Activated naive CD8-positive, alpha-beta T cell treated with anti-CD3 and anti-CD28 coated beads, Interleukin-2, amount 50 U/mL, for 24 hours (primary cell): ENCODE results near the gene TSPAN18.
A peak's percentile ranks its signal among the peaks of the same experiment; 100 is the strongest.

ENCODE experiments used
- ATAC-seq: fragments of 150-1000 bp; cut with Tn5 transposase; one replicate; pipeline ENCODE4 v1.10.0; 2021
- DNase-seq: peaks from one replicate; pipeline ENCODE4 v3.0.0; 2021
- H3K27ac Mint-ChIP-seq: one replicate; pipeline ENCODE4 v1.8.0; 2021; ENCODE audit warnings: mild to moderate bottlenecking, mixed read lengths
- H3K27me3 Mint-ChIP-seq: one replicate; pipeline ENCODE4 v1.8.0; 2021; ENCODE audit warnings: mixed read lengths
- H3K36me3 Mint-ChIP-seq: one replicate; pipeline ENCODE4 v1.8.0; 2021; ENCODE audit warnings: low read depth, mixed read lengths
- H3K4me1 Mint-ChIP-seq: one replicate; pipeline ENCODE4 v1.8.0; 2021; ENCODE audit warnings: mixed read lengths
- H3K4me3 Mint-ChIP-seq: one replicate; pipeline ENCODE4 v1.8.0; 2021; ENCODE audit warnings: mild to moderate bottlenecking, moderate library complexity, mixed read lengths
- H3K9me3 Mint-ChIP-seq: one replicate; pipeline ENCODE4 v1.8.0; 2021; ENCODE audit warnings: mixed read lengths

The TSPAN18 gene, protein sequence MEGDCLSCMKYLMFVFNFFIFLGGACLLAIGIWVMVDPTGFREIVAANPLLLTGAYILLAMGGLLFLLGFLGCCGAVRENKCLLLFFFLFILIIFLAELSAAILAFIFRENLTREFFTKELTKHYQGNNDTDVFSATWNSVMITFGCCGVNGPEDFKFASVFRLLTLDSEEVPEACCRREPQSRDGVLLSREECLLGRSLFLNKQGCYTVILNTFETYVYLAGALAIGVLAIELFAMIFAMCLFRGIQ

DNA sequence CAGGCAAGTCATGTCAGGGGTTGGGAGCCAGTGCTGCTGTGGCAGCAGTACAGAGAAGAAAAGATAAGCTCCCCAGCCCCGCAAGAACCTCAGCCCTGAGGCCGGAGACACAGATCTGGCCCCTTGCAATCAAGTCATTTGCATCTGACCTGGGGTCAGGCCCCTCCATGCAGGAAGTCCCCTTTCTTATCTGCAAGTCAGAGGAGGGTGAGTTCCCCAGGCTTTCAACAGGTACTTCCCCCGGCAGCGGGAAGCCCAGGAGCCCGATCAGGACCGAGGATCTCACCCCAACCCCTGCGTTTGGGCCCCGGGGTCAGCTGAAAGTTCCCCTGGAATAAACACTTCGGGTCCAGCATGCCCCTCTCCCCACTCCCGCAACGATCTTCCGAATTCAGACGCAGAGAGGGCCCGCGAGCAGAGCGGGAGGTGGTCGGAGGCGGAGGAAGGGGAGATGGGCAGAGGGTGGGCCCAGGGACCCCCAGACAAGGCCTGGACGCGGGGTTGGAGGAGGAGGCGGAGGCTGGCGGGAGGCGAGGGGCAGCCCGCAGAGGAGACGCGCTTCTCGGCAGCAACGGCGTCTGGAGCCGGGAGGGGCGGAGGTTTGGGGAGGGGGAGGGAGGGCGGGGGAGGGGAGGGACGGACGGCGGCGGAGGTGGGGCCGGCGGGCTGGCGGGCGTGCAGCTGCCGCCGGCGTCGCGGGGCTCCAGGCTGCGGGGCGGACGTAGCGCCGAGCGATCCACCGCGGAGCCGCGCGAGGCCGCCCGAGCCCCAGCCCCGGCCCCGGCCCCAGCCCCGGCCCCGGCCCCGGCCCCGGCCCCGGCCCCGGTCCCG, at the start of gene TSPAN18:
TSS of gene TSPAN18 (plus strand) at position 680 of the 831 bp plus-strand sequence. CDS start 179,455 bp downstream, outside the sequence.
- Mint-ChIP-seq H3K27ac (peak within 1 kb of the TSS; percentile 70), H3K9me3 (no peaks in the 10 kb centered on the region), H3K4me1 (peaks cover 37% of the 10 kb centered on the region), H3K27me3 (peaks cover 36% of the 10 kb centered on the region), H3K36me3 (no peaks in the 10 kb centered on the region), H3K4me3 (peak within 1 kb of the TSS; percentile 73)
- DNase-seq (peak; percentile 40), ATAC-seq (peak; percentile 46)

DNA sequence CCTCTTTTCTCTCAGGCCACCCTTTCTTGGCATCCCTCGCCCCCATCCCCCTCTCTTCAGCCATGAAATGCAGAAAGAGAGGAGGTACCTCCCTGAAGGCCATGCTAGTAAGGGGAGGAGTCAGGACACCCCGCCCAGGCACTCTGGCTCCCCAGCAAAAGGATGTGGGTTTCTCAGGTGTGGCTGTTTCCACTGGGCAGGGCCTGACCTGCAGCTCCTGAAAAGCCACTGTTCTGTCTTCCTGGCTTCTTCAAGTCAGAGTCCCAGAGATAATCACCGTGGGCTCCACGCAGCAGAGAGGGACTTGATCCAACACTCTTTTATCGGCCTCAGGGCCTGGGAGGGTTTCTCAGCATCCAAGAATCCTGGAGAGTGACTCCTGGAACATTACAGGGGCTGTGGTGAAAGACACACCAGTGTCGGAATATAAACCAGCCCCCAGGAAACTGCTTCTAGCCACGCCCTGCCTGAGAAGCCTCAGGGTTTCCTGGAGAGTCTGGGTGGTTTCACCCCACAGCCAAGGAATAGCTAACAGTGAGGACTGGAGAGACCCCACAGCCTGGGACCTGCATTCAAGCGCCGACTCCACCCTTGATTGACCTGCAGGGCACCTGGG, 45.7 kb upstream of the TSPAN18 start:
- no peaks in the 10 kb centered on the region for H3K27me3 Mint-ChIP-seq
- no peaks in the 10 kb centered on the region for H3K36me3 Mint-ChIP-seq
- DNase-seq (peak; percentile 32), ATAC-seq (peak; percentile 85)
- H3K4me3 Mint-ChIP-seq, result no peak overlapping the region
- no peak overlapping the region for H3K27ac Mint-ChIP-seq
- no peaks in the 10 kb centered on the region for H3K9me3 Mint-ChIP-seq
- peaks cover 27% of the 10 kb centered on the region for H3K4me1 Mint-ChIP-seq

DNA sequence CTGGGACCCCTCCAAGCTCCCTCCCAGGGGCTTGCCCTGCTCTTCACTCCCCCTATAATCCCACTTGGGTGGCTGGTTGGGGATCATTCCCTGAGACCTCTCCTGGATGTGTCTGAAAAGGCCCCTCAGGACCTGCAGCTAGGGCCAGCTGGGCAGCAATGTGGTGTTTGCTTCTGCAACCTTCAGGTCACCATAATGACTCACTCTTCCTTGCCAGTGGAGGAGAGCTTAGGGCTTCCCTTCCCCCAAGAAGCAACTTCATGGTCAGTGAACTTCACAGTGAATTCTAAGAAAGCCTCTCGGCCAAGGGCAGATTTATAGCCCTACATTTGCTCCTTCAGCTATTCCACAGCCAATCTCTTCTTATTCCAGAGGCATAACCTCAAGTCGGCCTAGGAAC, 45.1 kb upstream of the TSPAN18 start:
- no peak for ATAC-seq
- no peaks in the 10 kb centered on the region for H3K27me3 Mint-ChIP-seq
- peaks cover 27% of the 10 kb centered on the region for H3K4me1 Mint-ChIP-seq
- no peaks in the 10 kb centered on the region for H3K36me3 Mint-ChIP-seq
- peak overlapping the region; percentile 21 for H3K27ac Mint-ChIP-seq
- no peak overlapping the region for H3K4me3 Mint-ChIP-seq
- no peak for DNase-seq
- H3K9me3 Mint-ChIP-seq, result no peaks in the 10 kb centered on the region

DNA sequence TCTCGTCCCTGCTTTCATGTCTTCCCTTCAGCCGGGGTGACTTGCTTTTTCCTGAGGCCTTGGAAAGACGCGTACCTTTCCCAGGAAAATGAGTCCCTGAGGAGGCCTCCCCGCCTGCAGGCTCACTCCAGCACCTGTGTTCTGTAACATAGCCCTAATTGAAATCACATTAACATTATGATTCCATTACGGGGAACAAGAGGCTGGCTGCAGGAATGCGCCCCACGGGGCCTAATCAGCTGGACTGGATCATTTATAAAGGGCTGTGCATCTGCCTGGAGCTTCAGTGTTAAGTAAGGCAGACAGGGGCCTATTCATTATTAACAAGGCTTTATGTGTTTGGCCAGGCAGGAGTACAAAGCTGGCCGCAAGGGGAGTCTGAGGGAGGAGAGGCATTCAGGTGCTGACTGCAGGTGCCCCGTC, 41.9 kb upstream of the TSPAN18 start:
- H3K4me3 Mint-ChIP-seq, result no peak overlapping the region
- H3K9me3 Mint-ChIP-seq, result no peaks in the 10 kb centered on the region
- no peak overlapping the region for H3K27ac Mint-ChIP-seq
- no peak for ATAC-seq
- no peaks in the 10 kb centered on the region for H3K27me3 Mint-ChIP-seq
- DNase-seq, result no peak
- H3K4me1 Mint-ChIP-seq, result peaks cover 27% of the 10 kb centered on the region
- no peaks in the 10 kb centered on the region for H3K36me3 Mint-ChIP-seq

DNA sequence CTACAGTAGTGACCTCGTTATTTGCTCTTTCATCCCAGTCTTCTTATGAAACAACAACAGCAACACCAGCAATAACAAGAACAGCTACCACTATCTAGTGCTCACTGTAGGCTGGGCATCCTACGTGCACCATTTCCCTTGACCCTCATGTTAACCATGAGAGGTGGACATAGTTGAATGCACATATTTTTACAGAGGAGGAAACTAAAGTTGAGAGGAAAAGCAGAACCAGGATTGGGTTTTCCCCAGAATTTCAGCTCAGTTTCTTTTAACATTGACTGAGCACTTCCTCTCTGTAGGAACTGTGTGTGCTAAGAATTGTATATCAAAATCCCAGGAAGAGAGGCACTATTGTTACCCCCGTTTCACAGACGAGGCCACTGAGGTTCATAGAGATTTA, 39.4 kb upstream of the TSPAN18 start:
- H3K4me1 Mint-ChIP-seq, result peaks cover 3% of the 10 kb centered on the region
- no peaks in the 10 kb centered on the region for H3K9me3 Mint-ChIP-seq
- no peak overlapping the region for H3K27ac Mint-ChIP-seq
- ATAC-seq (no peak), DNase-seq (no peak)
- no peaks in the 10 kb centered on the region for H3K27me3 Mint-ChIP-seq
- no peaks in the 10 kb centered on the region for H3K36me3 Mint-ChIP-seq
- H3K4me3 Mint-ChIP-seq, result no peak overlapping the region

DNA sequence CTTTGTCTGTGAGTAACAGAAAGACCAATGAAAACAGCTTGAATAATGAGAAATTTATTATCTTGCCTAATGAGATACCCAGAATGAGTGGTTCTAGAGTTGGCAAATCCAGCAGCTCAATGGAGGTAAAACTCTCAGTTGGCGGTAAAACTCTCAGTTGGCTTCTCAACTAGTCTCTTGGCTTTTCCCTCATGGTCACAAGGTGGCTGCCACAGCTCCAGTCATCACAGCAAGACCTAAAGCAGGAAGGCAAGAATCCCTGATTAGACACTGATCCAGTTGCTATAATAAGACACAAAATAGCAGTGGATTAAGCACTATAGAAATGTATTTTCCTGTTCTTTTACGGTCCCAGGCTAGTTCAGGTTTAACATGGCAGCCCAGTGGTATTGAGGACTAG, 37.5 kb upstream of the TSPAN18 start:
- Mint-ChIP-seq H3K4me3 (no peak overlapping the region), H3K27me3 (no peaks in the 10 kb centered on the region), H3K4me1 (peaks cover 3% of the 10 kb centered on the region), H3K27ac (no peak overlapping the region), H3K36me3 (no peaks in the 10 kb centered on the region), H3K9me3 (no peaks in the 10 kb centered on the region)
- ATAC-seq, result no peak
- DNase-seq, result no peak

DNA sequence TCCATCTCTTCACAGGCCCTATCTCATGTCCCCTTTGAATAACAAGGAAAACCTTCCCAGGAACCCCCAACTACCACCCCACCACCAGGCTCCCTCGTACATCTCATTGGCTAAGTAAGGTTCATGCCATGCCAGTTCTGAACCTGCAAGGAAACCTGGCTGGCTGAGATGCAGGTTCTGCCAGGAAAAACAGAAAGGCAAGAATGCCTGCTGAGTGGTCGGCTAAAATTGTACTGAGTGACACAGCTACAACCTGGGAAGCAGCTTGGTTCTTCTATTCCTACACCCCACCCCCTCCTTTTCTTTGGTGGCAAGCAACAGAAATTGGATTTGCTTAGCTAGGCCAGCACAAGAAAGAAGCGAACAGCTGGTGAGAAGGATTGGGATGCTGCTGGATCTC, 36.1 kb upstream of the TSPAN18 start:
- no peak for DNase-seq
- Mint-ChIP-seq H3K27ac (no peak overlapping the region), H3K9me3 (no peaks in the 10 kb centered on the region), H3K4me3 (no peak overlapping the region), H3K4me1 (peaks cover 4% of the 10 kb centered on the region), H3K36me3 (no peaks in the 10 kb centered on the region), H3K27me3 (no peaks in the 10 kb centered on the region)
- no peak for ATAC-seq

DNA sequence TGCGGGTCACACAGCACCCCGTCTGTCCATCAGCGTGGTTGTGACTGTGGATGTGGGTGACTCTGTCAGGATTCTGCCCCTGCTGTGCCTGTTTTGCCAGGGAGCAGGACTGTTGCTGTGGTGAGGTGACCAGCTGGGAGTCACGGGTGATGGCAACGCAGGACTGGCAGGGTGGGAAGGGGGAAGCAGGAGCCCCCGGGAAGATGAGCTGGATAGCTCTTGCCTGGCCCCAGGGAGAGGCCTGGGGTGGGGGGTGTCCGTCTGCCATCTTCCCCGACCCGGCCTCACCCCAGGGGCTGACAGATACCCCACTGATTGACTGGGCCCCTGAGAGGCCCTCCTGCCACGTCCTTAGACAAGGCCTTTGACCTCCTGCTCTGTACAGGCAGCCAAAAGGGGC, 34.3 kb upstream of the TSPAN18 start:
- H3K4me1 Mint-ChIP-seq, result peaks cover 4% of the 10 kb centered on the region
- no peaks in the 10 kb centered on the region for H3K36me3 Mint-ChIP-seq
- ATAC-seq (no peak), DNase-seq (no peak)
- no peak overlapping the region for H3K4me3 Mint-ChIP-seq
- no peaks in the 10 kb centered on the region for H3K9me3 Mint-ChIP-seq
- no peaks in the 10 kb centered on the region for H3K27me3 Mint-ChIP-seq
- H3K27ac Mint-ChIP-seq, result no peak overlapping the region

DNA sequence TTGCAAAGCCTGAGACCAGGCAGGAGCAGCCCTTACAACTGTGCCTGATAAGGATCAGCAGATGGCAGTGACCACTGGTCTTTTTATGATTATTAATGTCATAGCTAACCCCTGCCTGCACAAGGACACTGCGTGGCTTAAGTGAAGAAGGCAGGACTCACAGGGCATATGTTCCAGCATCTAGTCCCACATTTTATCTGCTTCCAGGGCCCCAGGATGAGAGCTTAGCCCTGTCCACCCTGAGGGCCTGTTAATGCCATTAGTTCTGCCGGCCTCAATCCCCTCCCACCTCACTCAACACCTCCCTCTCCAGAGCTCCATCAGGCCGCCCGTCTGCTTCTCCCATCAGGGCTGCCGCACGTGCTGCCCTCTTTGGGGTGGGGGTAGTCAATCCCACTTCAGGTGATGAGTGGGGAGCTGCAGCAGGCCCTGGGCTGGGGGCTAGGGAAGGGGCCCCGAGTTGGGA, 33.1 kb upstream of the TSPAN18 start:
- H3K27ac Mint-ChIP-seq, result no peak overlapping the region

DNA sequence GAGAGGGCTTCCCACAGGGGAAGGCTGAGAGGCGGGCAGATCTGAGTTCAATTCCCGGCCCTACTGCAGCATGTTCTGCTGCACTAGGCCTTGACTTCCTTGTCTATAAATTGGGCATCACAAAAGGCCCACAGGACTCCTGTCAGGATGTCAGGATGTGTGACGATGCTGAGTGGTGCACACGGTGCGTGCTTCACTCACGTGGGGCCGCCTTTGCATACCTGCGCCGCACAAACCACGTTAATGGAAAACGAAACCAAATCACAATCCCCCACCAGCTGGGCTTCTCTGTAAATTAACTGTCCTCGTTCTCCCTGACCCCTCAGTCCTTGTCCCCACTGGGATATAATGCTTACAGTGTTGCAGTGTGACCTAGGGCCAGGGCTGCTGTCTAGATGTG, 32.3 kb upstream of the TSPAN18 start:
- H3K4me3 Mint-ChIP-seq, result no peak overlapping the region
- H3K4me1 Mint-ChIP-seq, result peaks cover 2% of the 10 kb centered on the region
- no peaks in the 10 kb centered on the region for H3K27me3 Mint-ChIP-seq
- no peak overlapping the region for H3K27ac Mint-ChIP-seq
- ATAC-seq (no peak), DNase-seq (no peak)
- H3K36me3 Mint-ChIP-seq, result no peaks in the 10 kb centered on the region
- H3K9me3 Mint-ChIP-seq, result no peaks in the 10 kb centered on the region

More for the DNA sequence above, 33.1 kb upstream of the TSPAN18 start:
- ATAC-seq, result no peak
- Mint-ChIP-seq H3K9me3 (no peaks in the 10 kb centered on the region), H3K4me3 (no peak overlapping the region), H3K27me3 (no peaks in the 10 kb centered on the region), H3K36me3 (no peaks in the 10 kb centered on the region), H3K4me1 (peaks cover 2% of the 10 kb centered on the region)
- DNase-seq, result no peak

DNA sequence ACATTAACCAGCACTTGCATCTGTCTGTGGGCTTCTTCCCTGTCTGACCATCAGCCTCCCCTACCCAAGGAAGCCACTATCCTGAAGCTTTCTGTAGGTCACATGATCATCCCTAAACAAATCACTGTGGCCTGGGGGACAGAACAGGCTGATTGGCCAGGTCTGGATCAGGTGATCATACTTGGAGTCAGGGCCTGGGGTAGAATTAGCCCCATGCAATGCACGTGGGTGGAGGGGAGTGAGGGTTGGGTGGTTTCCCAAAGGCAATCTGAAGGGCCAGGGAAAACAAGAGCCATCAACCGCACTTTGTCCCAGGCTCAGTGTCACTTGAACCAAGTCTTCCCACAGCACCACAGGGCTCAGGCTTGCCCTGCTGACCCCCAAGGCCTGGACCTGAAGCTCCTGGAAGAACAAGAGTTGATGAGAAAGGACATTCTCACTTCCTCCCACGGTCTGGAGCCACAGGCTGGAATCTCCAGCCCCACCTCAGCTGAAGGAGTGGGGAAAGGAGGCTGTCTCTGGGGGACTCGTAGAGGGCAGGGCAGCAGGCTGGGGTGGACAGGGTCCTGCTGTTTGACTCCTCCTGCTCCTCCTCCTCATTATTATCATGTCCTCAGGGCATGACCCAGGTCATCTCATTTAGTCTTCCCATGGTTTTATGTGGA, 31.5 kb upstream of the TSPAN18 start:
- DNase-seq (no peak), ATAC-seq (no peak)
- Mint-ChIP-seq H3K36me3 (no peaks in the 10 kb centered on the region), H3K4me3 (no peak overlapping the region), H3K9me3 (no peaks in the 10 kb centered on the region), H3K27me3 (no peaks in the 10 kb centered on the region), H3K27ac (no peak overlapping the region), H3K4me1 (peaks cover 2% of the 10 kb centered on the region)

DNA sequence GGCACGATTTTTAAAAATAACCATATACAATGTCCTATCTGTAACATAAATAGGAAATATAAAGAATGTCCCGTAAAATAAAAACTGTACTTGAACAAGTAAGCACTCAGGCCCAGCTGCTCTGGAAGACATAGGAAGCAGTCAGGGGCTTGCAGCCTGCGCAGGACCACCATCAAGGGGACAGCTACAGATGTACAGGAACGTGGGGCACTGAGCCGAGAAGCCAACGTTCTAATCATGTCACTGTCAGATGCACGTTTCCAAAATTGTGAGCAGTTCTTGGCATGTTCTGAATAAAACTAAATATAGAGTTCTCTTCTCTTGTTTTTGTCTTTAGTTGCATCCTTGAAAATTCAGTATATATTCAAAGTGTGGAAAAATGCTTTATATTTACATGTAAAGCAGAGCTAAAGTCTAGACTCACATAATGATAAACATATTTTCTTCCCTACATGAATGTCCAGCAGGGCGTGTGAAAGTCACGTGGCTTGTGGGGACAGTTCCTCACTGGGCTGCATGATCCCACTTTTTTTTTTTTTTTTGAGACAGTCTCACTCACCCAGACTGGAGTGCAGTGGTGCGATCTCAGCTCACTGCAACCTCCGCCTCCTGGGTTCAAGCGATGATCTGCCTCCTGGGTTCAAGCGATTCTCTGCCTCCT, 28.4 kb upstream of the TSPAN18 start:
- H3K4me3 Mint-ChIP-seq, result no peak overlapping the region
- no peaks in the 10 kb centered on the region for H3K27me3 Mint-ChIP-seq
- H3K4me1 Mint-ChIP-seq, result peaks cover 2% of the 10 kb centered on the region
- H3K36me3 Mint-ChIP-seq, result no peaks in the 10 kb centered on the region
- no peak for ATAC-seq
- DNase-seq, result no peak
- H3K27ac Mint-ChIP-seq, result no peak overlapping the region
- no peaks in the 10 kb centered on the region for H3K9me3 Mint-ChIP-seq

DNA sequence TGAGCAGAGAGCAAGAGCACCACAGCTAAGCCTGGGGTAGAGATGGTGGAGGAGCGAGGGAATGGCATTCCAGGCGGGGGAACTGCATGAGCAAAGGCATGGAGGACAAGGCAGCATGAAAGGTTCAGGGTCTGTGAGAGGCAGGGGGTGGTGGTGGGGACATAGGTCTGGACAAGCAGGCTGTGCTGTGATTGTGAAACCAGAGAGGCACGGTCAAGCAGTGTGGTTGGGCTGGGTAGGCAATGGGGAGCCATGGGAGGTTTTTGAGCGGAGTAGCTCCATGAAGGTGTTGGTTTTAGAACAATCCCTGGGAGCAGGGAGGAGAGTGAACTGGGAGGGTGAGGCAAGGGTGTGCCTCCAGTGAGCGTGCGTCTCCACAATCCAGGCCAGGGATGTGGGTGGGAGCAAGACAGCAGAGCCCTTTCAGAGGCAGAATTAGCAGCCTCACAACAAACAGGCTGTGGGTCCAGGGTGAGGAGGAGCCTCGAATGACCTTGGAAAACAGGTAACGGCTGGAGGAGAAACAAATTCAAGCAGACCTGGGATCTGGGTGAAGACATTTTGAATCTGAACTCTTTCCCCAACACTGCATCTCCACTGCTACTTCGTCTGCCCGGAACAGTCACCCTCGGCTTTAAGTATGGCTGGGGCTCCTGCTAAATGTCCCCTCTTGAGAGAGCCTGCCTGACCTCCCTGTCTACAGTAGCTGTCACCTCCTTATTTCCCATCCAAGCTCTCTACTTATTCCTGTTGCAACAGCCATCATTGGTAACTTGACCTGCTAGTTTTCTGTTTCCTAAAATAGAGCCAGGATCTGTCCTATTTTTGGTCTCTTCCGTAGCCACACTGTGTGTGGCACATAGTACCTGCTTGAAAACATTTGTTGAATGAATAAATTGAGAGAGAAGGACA, 27.0 kb upstream of the TSPAN18 start:
- no peaks in the 10 kb centered on the region for H3K36me3 Mint-ChIP-seq
- H3K9me3 Mint-ChIP-seq, result no peaks in the 10 kb centered on the region
- no peak overlapping the region for H3K4me3 Mint-ChIP-seq
- H3K27me3 Mint-ChIP-seq, result no peaks in the 10 kb centered on the region
- no peak for DNase-seq
- no peak overlapping the region for H3K27ac Mint-ChIP-seq
- peaks cover 2% of the 10 kb centered on the region for H3K4me1 Mint-ChIP-seq
- no peak for ATAC-seq
